ENCODE results near the gene ITGB4. TPM values are rescaled to one million over a fixed set of nuclear protein-coding genes. Genes with fewer than 3 reads are reported as not detected.

The ITGB4 gene
- total RNA-seq, 1 donor from 2014 or later = 34.4 TPM

DNA sequence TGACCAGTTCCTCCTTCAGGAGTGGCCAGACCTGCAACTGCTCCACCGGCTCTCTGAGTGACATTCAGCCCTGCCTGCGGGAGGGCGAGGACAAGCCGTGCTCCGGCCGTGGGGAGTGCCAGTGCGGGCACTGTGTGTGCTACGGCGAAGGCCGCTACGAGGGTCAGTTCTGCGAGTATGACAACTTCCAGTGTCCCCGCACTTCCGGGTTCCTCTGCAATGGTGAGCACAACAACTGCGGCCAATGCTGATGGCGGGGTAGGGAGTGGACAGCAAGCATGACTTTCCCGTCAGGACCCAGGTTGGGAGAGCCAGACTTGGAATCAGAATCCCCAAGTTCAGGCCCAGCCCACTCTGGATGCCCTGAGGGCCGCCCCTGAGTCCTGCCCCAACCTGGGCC, 12.2 kb downstream of the ITGB4 start:
- DNase-seq = no peak

DNA sequence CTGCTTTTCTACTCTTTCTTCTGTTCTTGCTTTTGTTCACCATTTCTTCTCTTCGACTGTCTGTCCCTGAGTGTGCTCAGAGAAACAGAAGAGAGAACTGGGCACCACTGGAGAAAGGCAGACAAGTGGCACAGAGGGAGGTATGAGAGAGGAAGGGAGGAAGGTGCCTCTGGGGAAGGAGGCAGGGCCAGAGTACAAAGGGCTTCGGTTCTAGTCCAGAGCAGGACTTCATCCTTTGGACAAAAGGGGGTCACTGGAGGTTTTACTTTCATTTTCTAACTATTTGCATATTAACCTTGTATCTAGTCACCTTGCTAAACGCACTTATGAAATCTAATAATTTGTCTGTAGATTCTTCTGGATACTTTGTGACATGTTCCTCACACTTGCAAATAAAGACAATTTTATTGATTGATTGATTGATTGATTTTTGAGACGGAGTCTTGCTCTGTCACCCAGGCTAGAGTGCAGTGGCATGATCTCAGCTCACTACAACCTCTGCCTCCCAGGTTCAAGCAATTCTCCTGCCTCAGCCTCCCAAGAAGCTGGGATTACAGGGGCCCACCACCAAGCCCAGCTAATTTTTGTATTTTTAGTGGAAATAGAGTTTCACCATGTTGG, 13.5 kb downstream of the ITGB4 start:
- no peak for DNase-seq

DNA sequence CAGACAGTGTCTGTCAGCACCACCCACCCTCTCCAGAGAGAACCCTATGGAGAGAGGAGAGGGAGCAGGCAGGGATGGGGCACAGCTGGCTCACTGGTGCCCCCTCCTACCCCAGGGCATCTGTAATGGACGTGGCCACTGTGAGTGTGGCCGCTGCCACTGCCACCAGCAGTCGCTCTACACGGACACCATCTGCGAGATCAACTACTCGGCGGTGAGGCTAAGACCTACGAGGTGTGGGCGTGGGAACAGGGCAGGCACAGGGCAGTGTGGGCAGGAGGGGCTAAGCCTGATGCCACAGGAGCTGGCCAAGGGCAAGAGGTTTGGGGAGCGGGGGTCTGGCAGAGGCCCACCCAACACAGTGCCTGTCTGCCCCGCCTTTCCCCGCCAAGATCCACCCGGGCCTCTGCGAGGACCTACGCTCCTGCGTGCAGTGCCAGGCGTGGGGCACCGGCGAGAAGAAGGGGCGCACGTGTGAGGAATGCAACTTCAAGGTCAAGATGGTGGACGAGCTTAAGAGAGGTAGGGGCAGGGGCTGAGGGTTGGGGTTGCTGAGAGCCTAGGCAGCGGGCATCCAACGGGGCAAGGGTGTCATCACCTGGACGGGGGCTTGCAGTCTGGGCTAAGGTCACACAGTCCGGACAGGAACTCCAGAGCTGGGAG, 15.0 kb downstream of the ITGB4 start:
- DNase-seq = no peak

DNA sequence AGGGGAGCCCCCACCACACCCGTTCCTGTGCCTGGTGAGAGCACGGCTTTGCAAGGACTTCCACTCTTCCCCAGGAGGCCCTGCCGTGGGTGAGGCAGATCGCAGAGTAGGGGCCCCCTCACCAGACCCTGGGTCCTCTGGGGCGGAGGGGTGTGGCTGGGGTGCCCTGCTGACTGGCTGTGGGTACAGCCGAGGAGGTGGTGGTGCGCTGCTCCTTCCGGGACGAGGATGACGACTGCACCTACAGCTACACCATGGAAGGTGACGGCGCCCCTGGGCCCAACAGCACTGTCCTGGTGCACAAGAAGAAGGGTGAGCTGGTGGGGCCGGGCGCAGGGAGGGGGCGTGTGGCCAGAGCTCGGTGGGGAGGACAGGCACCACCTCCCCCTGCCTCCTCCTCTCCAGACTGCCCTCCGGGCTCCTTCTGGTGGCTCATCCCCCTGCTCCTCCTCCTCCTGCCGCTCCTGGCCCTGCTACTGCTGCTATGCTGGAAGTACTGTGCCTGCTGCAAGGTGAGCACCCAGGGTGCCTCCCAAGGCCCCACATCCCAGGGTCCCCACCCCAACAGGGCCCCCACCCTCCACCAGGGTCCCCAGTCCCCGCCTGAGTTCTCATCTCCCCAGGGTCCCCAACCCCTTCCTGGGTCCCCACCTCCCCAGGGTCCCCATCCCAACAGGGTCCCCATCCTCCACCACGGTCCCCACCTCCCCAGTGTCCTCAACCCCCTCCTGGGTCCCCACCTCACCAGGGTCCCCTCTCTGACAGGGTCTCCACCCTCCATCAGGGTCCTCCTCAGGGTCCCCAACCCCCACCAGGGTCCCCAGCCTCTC, 16.1 kb downstream of the ITGB4 start:
- no peak for DNase-seq

DNA sequence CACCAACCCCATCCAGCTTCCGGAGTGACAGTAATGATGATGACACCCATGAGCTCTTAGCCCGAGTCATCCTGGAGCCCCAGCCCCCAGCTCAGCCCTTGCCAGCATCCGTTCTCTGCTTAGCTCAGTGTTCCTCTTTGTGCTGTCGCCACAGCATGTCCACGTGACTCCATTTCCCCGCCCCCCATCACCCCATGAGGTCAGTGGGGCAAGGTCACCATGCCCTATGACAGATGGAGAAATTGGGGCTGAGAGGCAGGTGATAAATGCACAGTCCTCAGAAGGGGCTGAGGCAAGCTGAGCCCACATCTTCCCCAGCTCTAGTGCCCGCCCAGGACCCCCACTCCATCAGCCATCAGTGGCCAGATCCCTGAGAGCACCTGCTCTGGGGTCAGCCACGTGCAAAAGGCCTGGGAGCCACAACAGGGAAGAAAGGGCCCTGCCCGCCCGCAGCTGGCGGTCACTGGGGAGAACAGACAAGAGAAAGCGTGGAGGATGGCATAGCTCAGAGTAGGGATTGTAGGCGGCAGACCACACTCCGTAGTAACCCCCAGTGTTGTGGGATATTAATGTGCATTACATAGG, 17.1 kb downstream of the ITGB4 start:
- no peak for DNase-seq

DNA sequence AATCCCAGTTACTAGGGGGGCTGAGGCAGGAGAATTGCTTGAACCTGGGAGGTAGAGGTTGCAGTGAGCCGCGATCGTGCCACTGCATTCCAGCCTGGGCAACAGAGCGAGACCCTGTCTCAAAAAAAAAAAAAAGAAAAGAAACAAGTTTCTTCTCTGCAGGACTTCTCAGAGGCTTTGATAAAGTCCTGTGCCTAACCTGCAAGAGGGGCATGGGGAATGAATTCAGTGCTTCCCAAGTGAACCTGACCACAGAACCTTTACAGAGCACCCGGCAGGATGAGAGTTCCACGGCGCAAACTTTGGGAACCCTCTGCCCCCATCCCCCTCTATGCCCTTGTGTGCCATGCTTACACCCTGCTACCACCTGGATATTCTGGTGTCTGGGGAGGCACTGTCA, 17.9 kb downstream of the ITGB4 start:
- no peak for DNase-seq

DNA sequence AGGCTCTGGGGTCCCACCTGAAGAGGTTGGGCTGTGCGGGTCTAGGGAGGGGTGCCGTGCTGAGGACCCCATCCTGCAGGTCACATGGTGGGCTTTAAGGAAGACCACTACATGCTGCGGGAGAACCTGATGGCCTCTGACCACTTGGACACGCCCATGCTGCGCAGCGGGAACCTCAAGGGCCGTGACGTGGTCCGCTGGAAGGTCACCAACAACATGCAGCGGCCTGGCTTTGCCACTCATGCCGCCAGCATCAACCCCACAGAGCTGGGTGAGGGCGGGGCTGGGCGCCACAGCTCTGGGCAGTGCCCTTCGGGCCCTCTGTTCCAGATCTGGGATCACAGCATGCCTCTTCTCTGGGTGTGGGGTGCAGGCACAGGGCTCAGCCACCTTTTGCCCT, 18.5 kb downstream of the ITGB4 start:
- no peak for DNase-seq

DNA sequence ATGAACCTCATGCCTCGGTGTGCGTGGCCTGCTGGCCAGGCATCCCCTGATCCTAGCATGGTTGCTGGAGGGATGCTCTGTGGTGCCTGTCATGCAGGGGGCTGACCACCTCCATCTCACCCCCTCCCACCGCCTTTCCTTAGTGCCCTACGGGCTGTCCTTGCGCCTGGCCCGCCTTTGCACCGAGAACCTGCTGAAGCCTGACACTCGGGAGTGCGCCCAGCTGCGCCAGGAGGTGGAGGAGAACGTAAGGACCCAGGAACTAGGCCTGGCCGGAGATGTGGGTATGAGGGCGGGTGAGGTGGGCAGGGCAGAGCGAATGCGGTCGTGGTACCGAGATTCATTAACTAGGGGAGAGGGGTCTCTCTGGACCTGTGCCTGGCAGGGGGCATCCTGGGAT, 19.0 kb downstream of the ITGB4 start:
- no peak for DNase-seq

DNA sequence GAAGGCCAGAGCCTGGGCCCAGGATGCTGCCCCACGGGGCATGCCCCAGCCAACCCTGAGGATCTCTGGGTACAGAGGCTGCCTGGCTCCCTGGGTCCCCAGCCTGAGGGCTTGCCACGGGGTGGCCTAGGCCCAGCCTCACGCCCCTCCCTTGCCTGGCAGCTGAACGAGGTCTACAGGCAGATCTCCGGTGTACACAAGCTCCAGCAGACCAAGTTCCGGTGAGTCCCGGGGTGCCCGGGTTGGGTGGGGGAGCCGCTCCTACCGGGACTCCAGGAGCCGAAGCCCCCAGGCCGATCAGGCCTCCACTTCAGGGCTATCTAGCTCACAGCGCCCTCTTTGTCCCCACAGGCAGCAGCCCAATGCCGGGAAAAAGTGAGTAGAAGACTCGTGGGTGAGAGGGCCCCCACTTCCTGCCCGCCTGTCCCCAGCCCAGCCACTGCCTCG, 19.4 kb downstream of the ITGB4 start:
- DNase-seq = no peak

DNA sequence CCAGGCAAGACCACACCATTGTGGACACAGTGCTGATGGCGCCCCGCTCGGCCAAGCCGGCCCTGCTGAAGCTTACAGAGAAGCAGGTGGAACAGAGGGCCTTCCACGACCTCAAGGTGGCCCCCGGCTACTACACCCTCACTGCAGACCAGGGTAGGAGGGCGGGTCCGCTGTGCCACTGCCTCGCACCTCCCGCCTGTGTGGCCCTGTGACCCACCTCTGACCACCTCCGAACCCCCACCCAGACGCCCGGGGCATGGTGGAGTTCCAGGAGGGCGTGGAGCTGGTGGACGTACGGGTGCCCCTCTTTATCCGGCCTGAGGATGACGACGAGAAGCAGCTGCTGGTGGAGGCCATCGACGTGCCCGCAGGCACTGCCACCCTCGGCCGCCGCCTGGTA, 21.1 kb downstream of the ITGB4 start:
- DNase-seq = no peak

DNA sequence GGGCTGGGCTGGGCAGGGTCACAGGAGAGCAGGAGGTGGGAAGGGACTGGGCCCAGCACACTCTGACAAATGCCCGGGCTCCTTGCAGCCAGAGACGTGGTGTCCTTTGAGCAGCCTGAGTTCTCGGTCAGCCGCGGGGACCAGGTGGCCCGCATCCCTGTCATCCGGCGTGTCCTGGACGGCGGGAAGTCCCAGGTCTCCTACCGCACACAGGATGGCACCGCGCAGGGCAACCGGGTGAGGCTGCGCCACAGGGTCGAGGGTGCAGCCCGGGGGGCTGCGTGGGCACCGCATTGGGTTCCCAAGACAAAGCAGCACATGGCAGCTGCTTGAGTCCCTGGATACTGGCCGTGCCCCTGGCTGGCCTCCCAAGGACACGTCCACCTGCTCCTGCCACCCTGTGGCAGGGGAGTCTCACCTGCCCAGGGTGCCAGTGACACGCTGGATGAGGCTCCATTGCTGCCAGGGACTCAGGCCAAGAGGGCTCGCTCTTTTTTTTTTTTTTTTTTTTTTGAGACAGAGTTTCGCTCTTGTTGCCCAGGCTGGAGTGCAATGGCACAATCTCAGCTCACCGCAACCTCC, 22.5 kb downstream of the ITGB4 start:
- no peak for DNase-seq

DNA sequence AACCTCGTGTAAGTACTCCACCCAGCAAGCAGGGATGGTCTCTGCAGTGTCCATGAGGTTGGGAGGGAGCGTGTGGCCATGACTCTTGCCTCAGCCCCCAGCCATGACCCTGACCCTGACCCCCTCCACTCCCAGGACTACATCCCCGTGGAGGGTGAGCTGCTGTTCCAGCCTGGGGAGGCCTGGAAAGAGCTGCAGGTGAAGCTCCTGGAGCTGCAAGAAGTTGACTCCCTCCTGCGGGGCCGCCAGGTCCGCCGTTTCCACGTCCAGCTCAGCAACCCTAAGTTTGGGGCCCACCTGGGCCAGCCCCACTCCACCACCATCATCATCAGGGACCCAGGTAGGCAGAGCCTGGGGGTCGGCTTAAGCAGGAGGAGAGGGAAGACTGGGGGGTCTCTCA, 27.4 kb downstream of the ITGB4 start:
- no peak for DNase-seq

DNA sequence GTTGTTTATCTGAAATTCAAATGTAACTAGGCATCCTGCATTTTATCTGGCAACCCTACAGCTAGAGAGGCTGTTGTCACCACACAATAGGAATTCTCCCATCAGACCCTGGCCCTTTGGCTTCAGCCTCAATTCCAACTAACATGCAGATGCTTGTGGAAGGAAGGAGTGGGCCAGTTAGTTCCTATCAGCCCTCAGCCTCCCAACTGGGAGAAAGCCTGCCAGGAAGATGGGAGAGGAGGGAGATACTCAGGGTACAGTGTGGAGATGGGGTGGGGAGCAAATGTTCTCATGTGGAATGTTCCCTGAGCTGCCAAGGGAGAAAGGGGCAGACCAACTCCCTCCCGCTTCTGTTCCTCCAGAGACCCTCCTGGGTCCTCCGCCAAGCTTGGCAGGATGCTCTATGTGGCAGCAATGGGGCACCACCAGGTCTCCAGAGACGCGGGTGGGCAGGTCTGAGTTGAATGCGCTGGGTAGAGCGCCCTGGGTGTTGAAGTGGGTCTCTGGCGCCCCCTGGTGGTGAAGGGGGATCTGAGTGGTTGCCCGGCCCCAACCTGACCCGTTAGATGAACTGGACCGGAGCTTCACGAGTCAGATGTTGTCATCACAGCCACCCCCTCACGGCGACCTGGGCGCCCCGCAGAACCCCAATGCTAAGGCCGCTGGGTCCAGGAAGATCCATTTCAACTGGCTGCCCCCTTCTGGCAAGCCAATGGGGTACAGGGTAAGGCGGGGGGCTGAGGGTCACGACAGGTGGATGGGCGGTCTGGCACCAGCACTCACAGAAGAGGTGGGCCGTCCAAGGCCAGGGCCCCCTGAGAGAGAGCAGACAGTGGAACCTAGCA, 28.5 kb downstream of the ITGB4 start:
- peak; percentile 86 for DNase-seq

DNA sequence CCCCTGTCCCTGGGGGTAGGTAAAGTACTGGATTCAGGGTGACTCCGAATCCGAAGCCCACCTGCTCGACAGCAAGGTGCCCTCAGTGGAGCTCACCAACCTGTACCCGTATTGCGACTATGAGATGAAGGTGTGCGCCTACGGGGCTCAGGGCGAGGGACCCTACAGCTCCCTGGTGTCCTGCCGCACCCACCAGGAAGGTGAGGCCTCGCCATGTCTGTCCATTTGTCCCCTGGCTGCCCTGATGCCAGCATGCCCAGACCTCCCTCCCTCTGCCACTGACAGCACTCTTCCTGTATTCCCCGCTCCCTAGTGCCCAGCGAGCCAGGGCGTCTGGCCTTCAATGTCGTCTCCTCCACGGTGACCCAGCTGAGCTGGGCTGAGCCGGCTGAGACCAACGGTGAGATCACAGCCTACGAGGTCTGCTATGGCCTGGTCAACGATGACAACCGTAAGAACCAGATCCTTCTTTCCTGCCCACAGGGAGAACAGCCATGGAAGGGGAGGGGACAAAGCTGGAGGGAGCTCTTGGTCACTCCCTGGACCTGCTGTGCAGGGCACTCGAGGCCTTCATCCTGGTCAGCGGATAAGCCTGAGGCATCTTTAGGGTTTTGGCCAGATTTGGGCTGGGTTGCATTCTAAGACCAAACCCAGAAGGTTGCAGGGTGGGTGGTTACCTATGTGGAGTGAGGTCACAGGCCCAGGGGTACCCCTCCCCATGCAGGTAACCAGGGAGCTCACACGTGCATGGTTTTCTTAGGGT, 29.6 kb downstream of the ITGB4 start:
- no peak for DNase-seq

DNA sequence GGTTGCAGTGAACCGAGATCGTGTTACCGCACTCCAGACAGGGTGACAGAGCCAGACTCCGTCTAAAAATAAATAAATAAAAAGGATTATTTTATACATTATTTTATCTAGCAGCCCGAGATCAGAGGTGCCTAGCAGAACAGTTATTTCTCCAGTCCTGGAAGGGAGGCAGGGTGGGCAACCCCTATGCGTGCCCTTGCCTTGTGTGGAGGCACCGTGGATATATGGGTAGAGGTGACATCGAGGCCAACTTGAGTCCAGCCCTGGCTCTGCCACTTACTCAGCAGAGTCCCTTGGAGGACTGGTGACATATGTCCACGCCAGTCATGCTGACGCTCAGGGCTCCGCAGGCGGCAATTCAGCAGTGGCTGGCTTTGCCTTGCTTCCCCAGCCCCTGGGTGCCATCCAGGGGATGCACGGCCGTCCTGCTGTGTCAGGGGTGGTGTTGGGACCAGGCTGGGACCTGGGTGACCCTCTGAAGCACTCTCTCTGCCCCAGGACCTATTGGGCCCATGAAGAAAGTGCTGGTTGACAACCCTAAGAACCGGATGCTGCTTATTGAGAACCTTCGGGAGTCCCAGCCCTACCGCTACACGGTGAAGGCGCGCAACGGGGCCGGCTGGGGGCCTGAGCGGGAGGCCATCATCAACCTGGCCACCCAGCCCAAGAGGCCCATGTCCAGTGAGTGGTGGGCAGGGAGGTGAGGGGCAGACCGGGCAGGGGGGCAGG, 30.6 kb downstream of the ITGB4 start:
- no peak for DNase-seq

DNA sequence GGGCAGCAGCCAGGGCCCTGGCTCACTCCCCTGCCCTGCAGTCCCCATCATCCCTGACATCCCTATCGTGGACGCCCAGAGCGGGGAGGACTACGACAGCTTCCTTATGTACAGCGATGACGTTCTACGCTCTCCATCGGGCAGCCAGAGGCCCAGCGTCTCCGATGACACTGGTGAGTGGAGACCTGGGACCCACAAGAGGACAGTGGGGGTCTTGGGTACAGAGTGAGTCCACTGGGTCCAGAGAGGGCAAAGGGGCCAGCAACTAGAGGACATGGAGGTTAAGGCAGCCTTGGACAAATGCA, 31.1 kb downstream of the ITGB4 start:
- DNase-seq = no peak

DNA sequence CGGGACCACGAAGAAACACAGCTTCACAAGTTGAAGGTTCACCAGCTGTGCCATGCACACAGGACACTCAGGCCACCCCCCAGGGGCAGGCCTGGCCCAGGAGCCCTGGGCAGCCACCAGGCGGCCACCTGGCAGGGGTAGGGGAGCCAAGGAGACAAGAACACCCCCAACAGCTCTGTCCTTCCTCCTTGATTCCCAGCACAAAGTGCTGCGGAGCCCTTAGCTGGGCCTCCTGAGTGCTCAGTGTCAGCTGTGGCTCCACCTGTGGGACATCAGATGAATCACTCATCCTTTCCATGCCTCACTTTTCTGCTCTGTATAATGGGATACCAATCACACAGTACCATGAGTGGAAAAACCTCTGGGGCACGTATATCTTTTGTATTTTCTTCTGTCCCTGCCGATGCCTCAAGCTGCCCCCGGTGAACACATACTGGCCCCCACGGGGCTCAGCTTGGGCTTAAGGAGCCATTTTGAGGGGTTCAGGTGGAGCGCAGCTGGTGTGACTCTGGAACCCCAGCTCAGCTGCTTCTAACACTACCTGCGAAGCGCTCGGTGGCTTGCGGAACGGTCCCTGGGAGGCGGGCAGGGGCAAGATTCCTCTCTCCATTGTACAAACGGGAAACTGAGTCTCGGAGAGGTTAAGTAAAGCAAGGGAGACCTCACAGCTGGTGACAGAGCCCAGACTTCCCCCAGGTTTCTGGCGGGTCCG, 31.7 kb downstream of the ITGB4 start:
- DNase-seq = no peak

DNA sequence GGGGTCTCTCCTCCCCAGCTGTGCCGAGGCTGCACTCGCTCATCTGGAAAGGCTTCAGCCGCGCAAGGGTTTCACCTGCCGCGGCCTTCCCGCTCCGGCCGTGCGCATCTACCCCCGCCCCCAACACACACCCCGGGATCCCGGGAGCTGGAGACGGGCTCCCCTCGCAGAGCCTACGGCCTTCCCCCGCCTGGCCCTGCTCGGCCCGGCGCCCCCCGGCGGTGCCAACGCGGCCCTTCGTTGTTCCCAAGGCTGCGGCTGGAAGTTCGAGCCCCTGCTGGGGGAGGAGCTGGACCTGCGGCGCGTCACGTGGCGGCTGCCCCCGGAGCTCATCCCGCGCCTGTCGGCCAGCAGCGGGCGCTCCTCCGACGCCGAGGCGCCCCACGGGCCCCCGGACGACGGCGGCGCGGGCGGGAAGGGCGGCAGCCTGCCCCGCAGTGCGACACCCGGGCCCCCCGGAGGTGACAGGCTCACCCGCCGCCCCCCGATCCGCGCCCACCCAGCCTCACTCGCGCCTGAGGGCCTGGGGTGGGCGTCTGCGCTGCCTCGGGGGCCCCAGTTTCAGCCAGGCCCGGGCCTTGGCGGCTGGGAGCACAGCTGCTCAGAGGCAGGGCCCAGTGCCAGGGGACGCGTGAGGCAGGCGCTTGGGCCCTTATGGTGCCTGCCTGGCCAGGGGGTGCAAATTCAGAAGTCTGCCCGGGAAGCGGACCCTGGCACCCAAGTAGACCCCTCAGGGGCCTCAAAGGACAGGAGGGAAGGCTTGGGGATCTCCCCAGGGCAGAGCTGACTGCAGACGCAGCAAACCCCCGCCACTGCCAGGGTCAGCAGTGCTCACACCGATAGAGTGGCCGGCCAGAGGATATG, 32.5 kb downstream of the ITGB4 start:
- peak; percentile 49 for DNase-seq

Measured in dermis blood vessel endothelial cell (primary cell).